Measurements from ENCODE around the gene NSRP1. TPM values are rescaled to one million over a fixed set of nuclear protein-coding genes. Genes with fewer than 3 reads are reported as not detected.
"Not testable (repeated sequence)": the region's sequence is repeated elsewhere in the genome, so short reads cannot be mapped to it uniquely, and the experiment has no call there.

Gene NSRP1
- total RNA-seq, 1 donor from 2014 or later, result 17.4 TPM

DNA sequence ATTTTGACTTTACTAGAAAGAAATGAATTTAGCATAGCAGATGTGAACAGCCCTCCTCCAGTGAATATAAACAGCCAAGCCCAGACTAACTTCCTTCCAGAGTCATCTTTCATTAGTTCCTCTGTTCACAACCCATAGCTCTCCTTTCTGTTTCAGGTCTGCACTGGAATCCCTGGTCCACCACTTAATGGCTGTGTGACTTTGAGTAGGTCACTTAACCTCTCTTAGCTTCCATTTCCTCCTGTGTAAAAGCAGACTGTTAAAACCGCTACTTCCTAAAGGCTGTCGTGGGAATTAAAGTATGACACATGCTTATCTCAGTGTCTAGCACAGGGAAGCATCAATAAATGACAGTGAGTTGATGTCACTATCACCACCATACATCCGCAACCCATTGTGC lies 111.4 kb downstream of the NSRP1 start:
- Histone ChIP-seq H3K27me3 (no peaks in the 10 kb centered on the region), H3K9me3 (no peaks in the 10 kb centered on the region), H3K4me3 (no peak overlapping the region), H3K36me3 (no peaks in the 10 kb centered on the region), H3K4me1 (no peaks in the 10 kb centered on the region), H3K27ac (no peak overlapping the region)
- TF ChIP-seq POLR2A (IDR thresholded peaks at IDR 0.05), result no peak
- no peak for TF ChIP-seq POLR2AphosphoS5 (IDR thresholded peaks at IDR 0.05; ENCODE audit: insufficient read depth in 1 of 2, low read depth in 1 of 2)
- TF ChIP-seq, protein P1, sequence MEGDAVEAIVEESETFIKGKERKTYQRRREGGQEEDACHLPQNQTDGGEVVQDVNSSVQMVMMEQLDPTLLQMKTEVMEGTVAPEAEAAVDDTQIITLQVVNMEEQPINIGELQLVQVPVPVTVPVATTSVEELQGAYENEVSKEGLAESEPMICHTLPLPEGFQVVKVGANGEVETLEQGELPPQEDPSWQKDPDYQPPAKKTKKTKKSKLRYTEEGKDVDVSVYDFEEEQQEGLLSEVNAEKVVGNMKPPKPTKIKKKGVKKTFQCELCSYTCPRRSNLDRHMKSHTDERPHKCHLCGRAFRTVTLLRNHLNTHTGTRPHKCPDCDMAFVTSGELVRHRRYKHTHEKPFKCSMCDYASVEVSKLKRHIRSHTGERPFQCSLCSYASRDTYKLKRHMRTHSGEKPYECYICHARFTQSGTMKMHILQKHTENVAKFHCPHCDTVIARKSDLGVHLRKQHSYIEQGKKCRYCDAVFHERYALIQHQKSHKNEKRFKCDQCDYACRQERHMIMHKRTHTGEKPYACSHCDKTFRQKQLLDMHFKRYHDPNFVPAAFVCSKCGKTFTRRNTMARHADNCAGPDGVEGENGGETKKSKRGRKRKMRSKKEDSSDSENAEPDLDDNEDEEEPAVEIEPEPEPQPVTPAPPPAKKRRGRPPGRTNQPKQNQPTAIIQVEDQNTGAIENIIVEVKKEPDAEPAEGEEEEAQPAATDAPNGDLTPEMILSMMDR (IDR thresholded peaks at IDR 0.05), result no peak
- DNase-seq (ENCODE audit: extremely low spot score in 2 of 2), result no peak
- intact Hi-C loops (cut with DNase I), result no loop called here

DNA sequence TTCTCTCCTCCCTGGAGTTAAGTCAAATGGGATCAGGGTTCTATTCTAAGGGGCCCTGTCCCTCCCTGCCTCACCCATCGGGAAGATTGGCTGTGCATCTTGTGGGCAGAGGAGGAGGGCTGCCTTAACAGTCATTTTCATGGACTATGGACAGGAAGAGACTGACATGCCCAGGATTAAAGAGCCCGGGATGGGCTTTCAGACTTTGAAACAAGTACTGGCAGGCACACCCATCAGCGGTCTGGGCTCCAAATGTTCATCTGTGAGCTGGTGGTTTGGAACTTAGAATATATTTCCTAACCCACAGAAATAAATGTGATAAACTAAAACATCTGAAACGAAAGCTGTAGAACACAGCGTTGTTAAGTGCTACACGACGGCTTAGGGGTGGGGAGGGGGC lies 112.4 kb downstream of the NSRP1 start:
- DNase-seq (ENCODE audit: extremely low spot score in 2 of 2), result no peak
- no peaks in the 10 kb centered on the region for H3K27me3 ChIP-seq
- no peak overlapping the region for H3K4me3 ChIP-seq
- TF ChIP-seq, protein P1 (IDR thresholded peaks at IDR 0.05), result no peak
- TF ChIP-seq POLR2A (IDR thresholded peaks at IDR 0.05), result no peak
- TF ChIP-seq POLR2AphosphoS5 (IDR thresholded peaks at IDR 0.05; ENCODE audit: insufficient read depth in 1 of 2, low read depth in 1 of 2), result no peak
- H3K27ac ChIP-seq, result no peak overlapping the region
- intact Hi-C loops (cut with DNase I), result no loop called here
- no peaks in the 10 kb centered on the region for H3K36me3 ChIP-seq
- H3K4me1 ChIP-seq, result no peaks in the 10 kb centered on the region
- no peaks in the 10 kb centered on the region for H3K9me3 ChIP-seq

DNA sequence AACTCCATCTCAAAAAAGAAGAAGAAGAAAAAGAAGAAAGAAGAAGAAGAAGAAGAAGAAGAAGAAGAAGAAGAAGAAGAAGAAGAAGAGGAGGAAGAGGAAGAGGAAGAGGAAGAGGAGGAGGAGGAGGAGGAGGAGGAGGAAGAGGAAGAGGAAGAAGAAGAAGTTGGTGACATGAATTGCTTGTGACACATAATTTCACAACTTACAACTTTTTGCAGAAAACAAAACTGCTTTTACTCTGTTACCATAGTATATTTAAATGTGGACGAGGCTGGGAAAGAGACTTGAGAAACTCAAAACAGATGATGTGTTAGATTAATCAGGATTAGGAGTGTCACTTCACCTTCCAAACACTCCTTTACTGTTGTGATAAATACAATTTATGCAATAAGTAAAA lies 113.4 kb downstream of the NSRP1 start:
- intact Hi-C loops (cut with DNase I); H3K27ac ChIP-seq: not testable (repeated sequence)

DNA sequence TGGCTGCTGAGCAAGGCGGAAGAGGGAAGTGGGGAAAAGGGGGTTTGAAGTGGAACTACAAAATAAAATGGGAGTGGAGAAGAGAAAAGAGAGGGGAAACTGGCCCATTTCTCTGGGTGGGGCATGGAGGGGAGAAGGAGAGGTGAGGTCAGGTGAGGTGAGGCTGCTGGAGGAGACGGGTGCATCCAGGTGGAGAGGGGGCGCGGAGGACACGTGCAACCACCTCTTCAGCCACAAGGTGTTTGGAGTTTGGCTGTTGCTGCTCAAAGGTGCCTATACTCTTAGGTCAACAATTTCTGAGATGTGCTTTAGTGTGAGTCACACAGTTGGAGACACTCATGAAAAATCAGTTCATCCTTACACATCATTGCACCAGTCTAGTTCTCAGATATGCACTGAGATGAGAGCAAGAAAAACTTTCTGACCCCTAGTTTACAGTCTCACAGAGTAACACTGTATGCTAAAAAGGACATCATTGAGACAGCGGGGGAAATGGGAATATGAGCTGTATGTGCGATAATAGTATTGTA lies 114.0 kb downstream of the NSRP1 start:
- H3K4me1 ChIP-seq, result peaks cover 8% of the 10 kb centered on the region
- TF ChIP-seq, protein P1 (IDR thresholded peaks at IDR 0.05), result no peak
- TF ChIP-seq POLR2AphosphoS5 (IDR thresholded peaks at IDR 0.05; ENCODE audit: insufficient read depth in 1 of 2, low read depth in 1 of 2) (no peak), POLR2A (IDR thresholded peaks at IDR 0.05) (no peak)
- H3K27ac ChIP-seq, result no peak overlapping the region
- H3K9me3 ChIP-seq, result no peaks in the 10 kb centered on the region
- H3K36me3 ChIP-seq, result no peaks in the 10 kb centered on the region
- no peaks in the 10 kb centered on the region for H3K27me3 ChIP-seq
- no peak for DNase-seq (ENCODE audit: extremely low spot score in 2 of 2)
- intact Hi-C loops (cut with DNase I), result no loop called here
- no peak overlapping the region for H3K4me3 ChIP-seq

More for the DNA sequence above, 113.4 kb downstream of the NSRP1 start:
- H3K36me3 ChIP-seq; H3K4me3 ChIP-seq; H3K27me3 ChIP-seq; H3K9me3 ChIP-seq; DNase-seq (ENCODE audit: extremely low spot score in 2 of 2); H3K4me1 ChIP-seq: not testable (repeated sequence)

DNA sequence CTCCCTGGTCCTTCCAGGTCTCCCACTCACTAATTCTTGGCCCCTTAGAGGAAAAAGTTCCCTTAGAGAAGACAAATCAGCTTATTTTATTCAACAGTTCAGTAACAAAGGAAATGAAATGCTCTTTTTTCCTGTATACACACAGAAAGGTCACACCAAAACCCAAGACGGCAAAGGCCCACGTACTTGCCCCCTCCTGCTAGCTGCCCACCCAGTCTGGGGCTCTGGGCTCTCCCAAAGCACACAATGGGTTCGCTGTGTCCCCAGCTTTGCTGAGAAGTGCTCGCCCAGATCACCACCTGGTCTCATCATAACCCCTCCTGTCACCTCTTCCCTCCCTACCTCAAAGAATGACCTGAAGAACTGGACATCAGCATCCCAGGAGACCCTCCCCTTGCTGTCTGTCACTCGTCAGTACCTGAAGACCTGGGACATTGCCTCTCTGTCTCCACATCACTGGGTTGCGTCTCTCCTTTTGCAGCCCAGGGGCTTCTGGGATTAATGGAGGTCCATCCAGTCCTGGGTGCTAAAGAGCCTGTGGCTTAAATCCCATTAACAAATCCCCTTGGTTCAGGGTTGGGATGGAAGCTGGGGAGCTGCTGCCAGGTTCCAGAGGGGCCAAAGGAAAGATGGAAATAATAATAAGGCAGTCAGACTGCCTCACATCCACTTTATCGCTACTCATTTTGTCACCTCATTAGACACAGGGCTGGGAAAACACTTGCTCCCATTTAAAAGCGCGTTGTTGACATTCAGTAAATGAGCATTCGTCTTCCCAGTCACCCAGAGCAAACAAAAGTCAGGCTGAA lies 115.6 kb downstream of the NSRP1 start:
- no peaks in the 10 kb centered on the region for H3K27me3 ChIP-seq
- DNase-seq (ENCODE audit: extremely low spot score in 2 of 2), result no peak
- intact Hi-C loops (cut with DNase I), result no loop called here
- H3K9me3 ChIP-seq, result no peaks in the 10 kb centered on the region
- H3K27ac ChIP-seq, result no peak overlapping the region
- H3K36me3 ChIP-seq, result no peaks in the 10 kb centered on the region
- TF ChIP-seq, protein P1 (IDR thresholded peaks at IDR 0.05), result no peak
- TF ChIP-seq POLR2A (IDR thresholded peaks at IDR 0.05) (no peak), POLR2AphosphoS5 (IDR thresholded peaks at IDR 0.05; ENCODE audit: insufficient read depth in 1 of 2, low read depth in 1 of 2) (no peak)
- H3K4me1 ChIP-seq, result peaks cover 24% of the 10 kb centered on the region
- no peak overlapping the region for H3K4me3 ChIP-seq
